Mesothelial cell of epicardium (in vitro differentiated cells): Measurements from ENCODE around the gene LPAR1. TPM values are rescaled to one million over a fixed set of nuclear protein-coding genes. Genes with fewer than 3 reads are reported as not detected.

Experiments
- DNase-seq, 2 experiments: peaks; one replicate each; pipeline ENCODE4 v3.0.0; 2021; ENCODE audit warnings: low spot score in 2 of 2; ENCODE audit not compliant: unreplicated experiment in 2 of 2
- H3K27ac Mint-ChIP-seq: 2 replicates; pipeline ENCODE4 v1.8.0; 2021; ENCODE audit warnings: mixed read lengths
- H3K27me3 Mint-ChIP-seq: 2 replicates; pipeline ENCODE4 v1.8.0; 2021; ENCODE audit warnings: low read depth, mixed read lengths
- H3K36me3 Mint-ChIP-seq: 2 replicates; pipeline ENCODE4 v1.8.0; 2021; ENCODE audit warnings: mixed read lengths
- H3K4me1 Mint-ChIP-seq: 2 replicates; pipeline ENCODE4 v1.8.0; 2021; ENCODE audit warnings: mixed read lengths
- H3K4me3 Mint-ChIP-seq: 2 replicates; pipeline ENCODE4 v1.8.0; 2021; ENCODE audit warnings: mild to moderate bottlenecking, moderate library complexity, mixed read lengths
- H3K9me3 Mint-ChIP-seq: 2 replicates; pipeline ENCODE4 v1.8.0; 2021; ENCODE audit warnings: mixed read lengths
- CTCF ChIP-seq: fragments of 200-600 bp; sonication (generic); IDR thresholded peaks from one replicate; pipeline ENCODE4 v1.5.0; 2021; ENCODE audit warnings: antibody characterized with exemption; ENCODE audit not compliant: unreplicated experiment
- total RNA-seq: library from RNA; stranded (reverse); gene quantifications from 3 replicates; pipeline ENCODE4 v1.2.1, GENCODE V29; 2021

The LPAR1 gene
- total RNA-seq, 1 donor from 2014 or later: 40.3 TPM

GRCh38 chr9:110932863-110933262 lies 105.4 kb downstream of the LPAR1 start:
- no peaks in the 10 kb centered on the region for H3K4me1 Mint-ChIP-seq
- DNase-seq: no peak

GRCh38 chr9:110928599-110928998 lies 109.7 kb downstream of the LPAR1 start:
- no peaks in the 10 kb centered on the region for H3K27me3 Mint-ChIP-seq
- H3K4me3 Mint-ChIP-seq: no peak overlapping the region
- H3K9me3 Mint-ChIP-seq: peaks cover 3% of the 10 kb centered on the region
- no peak for DNase-seq
- no peak for TF ChIP-seq CTCF
- peaks cover 4% of the 10 kb centered on the region for H3K36me3 Mint-ChIP-seq
- no peak overlapping the region for H3K27ac Mint-ChIP-seq
- H3K4me1 Mint-ChIP-seq: no peaks in the 10 kb centered on the region

More at GRCh38 chr9:110932863-110933262, 105.4 kb downstream of the LPAR1 start:
- no peaks in the 10 kb centered on the region for H3K27me3 Mint-ChIP-seq
- peaks cover 5% of the 10 kb centered on the region for H3K36me3 Mint-ChIP-seq
- no peak for TF ChIP-seq CTCF
- H3K4me3 Mint-ChIP-seq: no peak overlapping the region
- no peak overlapping the region for H3K27ac Mint-ChIP-seq
- H3K9me3 Mint-ChIP-seq: peaks cover 3% of the 10 kb centered on the region

GRCh38 chr9:110926828-110927487 lies 111.3 kb downstream of the LPAR1 start:
- Mint-ChIP-seq H3K4me3 (no peak overlapping the region), H3K36me3 (peaks cover 2% of the 10 kb centered on the region), H3K27ac (no peak overlapping the region), H3K27me3 (no peaks in the 10 kb centered on the region), H3K9me3 (peaks cover 3% of the 10 kb centered on the region), H3K4me1 (no peaks in the 10 kb centered on the region)
- no peak for TF ChIP-seq CTCF
- no peak for DNase-seq

GRCh38 chr9:110923601-110924000 lies 114.7 kb downstream of the LPAR1 start:
- peaks cover 3% of the 10 kb centered on the region for H3K9me3 Mint-ChIP-seq
- H3K27me3 Mint-ChIP-seq: no peaks in the 10 kb centered on the region
- no peaks in the 10 kb centered on the region for H3K36me3 Mint-ChIP-seq
- H3K4me1 Mint-ChIP-seq: peaks cover 2% of the 10 kb centered on the region
- TF ChIP-seq CTCF: no peak
- H3K4me3 Mint-ChIP-seq: no peak overlapping the region
- H3K27ac Mint-ChIP-seq: no peak overlapping the region
- DNase-seq: no peak

- Mint-ChIP-seq H3K4me1 (peaks cover 2% of the 10 kb centered on the region), H3K27me3 (no peaks in the 10 kb centered on the region), H3K4me3 (no peak overlapping the region), H3K27ac (no peak overlapping the region), H3K9me3 (peaks cover 3% of the 10 kb centered on the region), H3K36me3 (no peaks in the 10 kb centered on the region)
- TF ChIP-seq CTCF: no peak
- DNase-seq: no peak
These were observed 116.1 kb downstream of the LPAR1 start for GRCh38 chr9:110922145-110922544.

- no peak overlapping the region for H3K27ac Mint-ChIP-seq
- H3K9me3 Mint-ChIP-seq: peaks cover 3% of the 10 kb centered on the region
- H3K4me1 Mint-ChIP-seq: peaks cover 2% of the 10 kb centered on the region
- TF ChIP-seq CTCF: no peak
- H3K36me3 Mint-ChIP-seq: no peaks in the 10 kb centered on the region
- no peak for DNase-seq
- no peaks in the 10 kb centered on the region for H3K27me3 Mint-ChIP-seq
- no peak overlapping the region for H3K4me3 Mint-ChIP-seq
These were observed 116.6 kb downstream of the LPAR1 start for GRCh38 chr9:110921705-110922104.
